ENCODE results near the gene PKIG.

The PKIG gene

GRCh38 chr20:44627364-44628010 lies 45.1 kb downstream of the PKIG start:
- Histone ChIP-seq H3K9me3 (ENCODE audit: insufficient read depth, low read length, severe bottlenecking) (no peaks in the 10 kb centered on the region), H3K27me3 (ENCODE audit: insufficient read depth, low read length, poor library complexity) (no peaks in the 10 kb centered on the region), H3K9ac (ENCODE audit: low read depth, low read length) (no peak overlapping the region), H2AFZ (ENCODE audit: low read depth, low read length) (no peak overlapping the region), H4K20me1 (ENCODE audit: insufficient read depth, low read length) (peaks cover 84% of the 10 kb centered on the region), H3K4me1 (ENCODE audit: insufficient read depth, low read length) (no peaks in the 10 kb centered on the region; the same call in 1 of the 2 replicates), H3K79me2 (ENCODE audit: insufficient read depth, low read length) (peaks cover 92% of the 10 kb centered on the region), H3K4me2 (ENCODE audit: insufficient read depth, low read length) (no peak overlapping the region), H3K27ac (ENCODE audit: low read length) (peak overlapping the region; percentile 10), H3K4me3 (ENCODE audit: low read depth in 1 of 2, low read length in 2 of 2) (no peak overlapping the region), H3K36me3 (ENCODE audit: insufficient read depth, low read length) (peaks cover 100% of the 10 kb centered on the region)
- no peak for DNase-seq
- ATAC-seq (ENCODE audit: insufficient read depth, low read depth), result no peak
- no peak for TF ChIP-seq EZH2 (IDR thresholded peaks at IDR 0.05; ENCODE audit: borderline replicate concordance, low read depth, low read length, severe bottlenecking)
- no peak for TF ChIP-seq CTCF (IDR thresholded peaks at IDR 0.05; ENCODE audit: borderline replicate concordance, extremely low read depth, low read length, poor library complexity, severe bottlenecking)

DNA sequence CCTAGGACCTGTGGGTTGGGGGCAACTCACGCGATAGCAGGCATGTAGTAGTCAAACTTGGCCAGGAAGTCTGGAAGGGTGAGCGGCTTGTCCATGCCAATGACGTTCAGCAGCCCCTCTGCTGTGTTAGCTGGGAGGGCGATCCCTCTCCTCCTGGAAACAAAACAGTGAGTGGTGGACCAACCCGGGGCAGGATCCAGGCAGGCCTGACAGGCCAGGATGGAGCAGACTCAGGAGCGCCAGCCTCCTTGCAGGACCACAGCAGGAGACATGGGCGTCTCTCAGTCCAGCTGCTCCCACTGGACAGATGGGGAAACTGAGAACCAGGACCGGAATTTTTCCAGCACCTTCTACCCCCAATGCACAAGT lies 46.6 kb downstream of the PKIG start:
- no peak for ATAC-seq (ENCODE audit: insufficient read depth, low read depth)
- no peak overlapping the region for H2AFZ ChIP-seq (ENCODE audit: low read depth, low read length)
- no peaks in the 10 kb centered on the region for H3K27me3 ChIP-seq (ENCODE audit: insufficient read depth, low read length, poor library complexity)
- peaks cover 100% of the 10 kb centered on the region for H3K36me3 ChIP-seq (ENCODE audit: insufficient read depth, low read length)
- H3K4me2 ChIP-seq (ENCODE audit: insufficient read depth, low read length), result no peak overlapping the region
- TF ChIP-seq EZH2 (IDR thresholded peaks at IDR 0.05; ENCODE audit: borderline replicate concordance, low read depth, low read length, severe bottlenecking), result no peak
- TF ChIP-seq CTCF (IDR thresholded peaks at IDR 0.05; ENCODE audit: borderline replicate concordance, extremely low read depth, low read length, poor library complexity, severe bottlenecking), result no peak
- H3K27ac ChIP-seq (ENCODE audit: low read length), result peak overlapping the region; percentile 9; the same call in 1 of the 2 replicates
- no peak for DNase-seq
- no peaks in the 10 kb centered on the region for H3K9me3 ChIP-seq (ENCODE audit: insufficient read depth, low read length, severe bottlenecking)
- H4K20me1 ChIP-seq (ENCODE audit: insufficient read depth, low read length), result peaks cover 84% of the 10 kb centered on the region
- no peak overlapping the region for H3K9ac ChIP-seq (ENCODE audit: low read depth, low read length)
- peaks cover 3% of the 10 kb centered on the region; the same call in 1 of the 2 replicates for H3K4me1 ChIP-seq (ENCODE audit: insufficient read depth, low read length)
- peaks cover 94% of the 10 kb centered on the region for H3K79me2 ChIP-seq (ENCODE audit: insufficient read depth, low read length)
- no peak overlapping the region for H3K4me3 ChIP-seq (ENCODE audit: low read depth in 1 of 2, low read length in 2 of 2)

GRCh38 chr20:44629542-44629941 lies 47.2 kb downstream of the PKIG start:
- no peak for DNase-seq
- ATAC-seq (ENCODE audit: insufficient read depth, low read depth), result 0 out of 3 replicates have a peak, but pooled peaks have one; percentile 5

More at GRCh38 chr20:44629542-44629941, 47.2 kb downstream of the PKIG start:
- no peak for TF ChIP-seq EZH2 (IDR thresholded peaks at IDR 0.05; ENCODE audit: borderline replicate concordance, low read depth, low read length, severe bottlenecking)
- no peak for TF ChIP-seq CTCF (IDR thresholded peaks at IDR 0.05; ENCODE audit: borderline replicate concordance, extremely low read depth, low read length, poor library complexity, severe bottlenecking)
- Histone ChIP-seq H3K79me2 (ENCODE audit: insufficient read depth, low read length) (peaks cover 94% of the 10 kb centered on the region), H3K9me3 (ENCODE audit: insufficient read depth, low read length, severe bottlenecking) (no peaks in the 10 kb centered on the region), H3K4me3 (ENCODE audit: low read depth in 1 of 2, low read length in 2 of 2) (no peak overlapping the region), H4K20me1 (ENCODE audit: insufficient read depth, low read length) (peaks cover 84% of the 10 kb centered on the region), H3K4me1 (ENCODE audit: insufficient read depth, low read length) (peaks cover 3% of the 10 kb centered on the region; the same call in 1 of the 2 replicates), H2AFZ (ENCODE audit: low read depth, low read length) (no peak overlapping the region), H3K27me3 (ENCODE audit: insufficient read depth, low read length, poor library complexity) (no peaks in the 10 kb centered on the region), H3K27ac (ENCODE audit: low read length) (peak overlapping the region; percentile 9; the same call in 1 of the 2 replicates), H3K36me3 (ENCODE audit: insufficient read depth, low read length) (peaks cover 100% of the 10 kb centered on the region), H3K4me2 (ENCODE audit: insufficient read depth, low read length) (no peak overlapping the region), H3K9ac (ENCODE audit: low read depth, low read length) (no peak overlapping the region)
